Left renal pelvis (tissue), 4 donors: ENCODE measurements around the gene STX16. TPM values are rescaled to one million over a fixed set of nuclear protein-coding genes. Genes with fewer than 3 reads are reported as not detected.

ENCODE experiments used
- DNase-seq, 4 donors: peaks; one replicate each; pipeline ENCODE4 v3.0.0-alpha.2; 2013; ENCODE audit warnings: low read depth in 4 of 4, low spot score in 3 of 4
- polyA plus RNA-seq, 4 donors: library from polyadenylated mRNA; unstranded; fragments of 120-200 nt; gene quantifications; one replicate each; pipeline ENCODE4 v1.2.1, GENCODE V29; 2013; ENCODE audit not compliant: insufficient read length in 4 of 4

STX16 gene
- polyA plus RNA-seq: 10 to 100 TPM; 46.5 to 81.7 (median 66.6) TPM

GRCh38 chr20:58650776-58651558 lies at the start of gene STX16:
STX16 (plus strand) TSS chr20:58651283; CDS start chr20:58652007, 724 bp downstream.
- DNase-seq: peak in 3 of 4 donors; percentile 82 to 87 (median 83)

GRCh38 chr20:58602124-58602523 lies 49.0 kb upstream of the STX16 start:
- no peak for DNase-seq

- DNase-seq: no peak
Observed at GRCh38 chr20:58603721-58604120, 47.4 kb upstream of the STX16 start.

GRCh38 chr20:58604128-58604881 lies 46.8 kb upstream of the STX16 start:
- DNase-seq: no peak

GRCh38 chr20:58605292-58606065 lies 45.6 kb upstream of the STX16 start:
- DNase-seq: no peak

- no peak for DNase-seq
Observed at GRCh38 chr20:58606184-58606583, 44.9 kb upstream of the STX16 start.

- no peak for DNase-seq
Observed at GRCh38 chr20:58608096-58608840, 42.8 kb upstream of the STX16 start.

- DNase-seq: no peak
Observed at GRCh38 chr20:58609026-58609425, 42.1 kb upstream of the STX16 start.

GRCh38 chr20:58610071-58610800 lies 40.8 kb upstream of the STX16 start:
- DNase-seq: no peak

- DNase-seq: no peak
Observed at GRCh38 chr20:58610811-58611210, 40.3 kb upstream of the STX16 start.

GRCh38 chr20:58611236-58612030 lies 39.6 kb upstream of the STX16 start:
- DNase-seq: no peak

- DNase-seq: no peak
Observed at GRCh38 chr20:58612121-58612691, 38.9 kb upstream of the STX16 start.

GRCh38 chr20:58613061-58613854 lies 37.8 kb upstream of the STX16 start:
- no peak for DNase-seq

GRCh38 chr20:58614366-58614765 lies 36.7 kb upstream of the STX16 start:
- no peak for DNase-seq

- DNase-seq: no peak
Observed at GRCh38 chr20:58614984-58615760, 35.9 kb upstream of the STX16 start.

GRCh38 chr20:58616411-58616810 lies 34.7 kb upstream of the STX16 start:
- DNase-seq: no peak

- no peak for DNase-seq
Observed at GRCh38 chr20:58617158-58617557, 33.9 kb upstream of the STX16 start.
